ENCODE measurements around the gene KIF3C. TPM values are rescaled to one million over a fixed set of nuclear protein-coding genes. Genes with fewer than 3 reads are reported as not detected.

The KIF3C gene
- total and polyA plus RNA-seq, 2 donors from 2014 or later = 1.9 to 4.8 TPM

- intact Hi-C loops (cut with DNase I) = no loop called here
- Histone ChIP-seq H3K9me3 (ENCODE audit: control insufficient read depth in 2 of 3, insufficient read depth in 1 of 3, low read length in 3 of 3) (no peaks in the 10 kb centered on the region), H3K27ac (ENCODE audit: low read depth in 2 of 2, low read length in 2 of 2) (peak overlapping the region in 1 of 2 donors; percentile 42), H3K4me1 (ENCODE audit: control insufficient read depth in 2 of 3, insufficient read depth in 2 of 3, low read depth in 1 of 3, low read length in 3 of 3) (peaks cover 0 to 9% (median 8%) of the 10 kb centered on the region in 3 donors), H3K9ac (ENCODE audit: low read length in 3 of 3) (no peak overlapping the region), H3K4me3 (ENCODE audit: low read length in 3 of 3) (no peak overlapping the region), H3K36me3 (ENCODE audit: control insufficient read depth in 2 of 3, insufficient read depth in 3 of 3, low read length in 3 of 3) (no peaks in the 10 kb centered on the region), H3K27me3 (ENCODE audit: control insufficient read depth, insufficient read depth, low read length) (no peaks in the 10 kb centered on the region)
- no peak for TF ChIP-seq CTCF (IDR thresholded peaks at IDR 0.05; ENCODE audit: borderline replicate concordance, extremely low read depth, insufficient read depth)
- no peak for FAIRE-seq
- DNase-seq = peak in 2 of 5 donors; percentile 29 to 33
These were observed 29.9 kb upstream of the KIF3C start for GRCh38 chr2:26011990-26012856.

GRCh38 chr2:26011609-26011989 is 29.3 kb upstream of the KIF3C start:
- TF ChIP-seq CTCF (IDR thresholded peaks at IDR 0.05; ENCODE audit: borderline replicate concordance, extremely low read depth, insufficient read depth) = no peak
- H3K9me3 ChIP-seq (ENCODE audit: control insufficient read depth in 2 of 3, insufficient read depth in 1 of 3, low read length in 3 of 3) = no peaks in the 10 kb centered on the region
- H3K9ac ChIP-seq (ENCODE audit: low read length in 3 of 3) = no peak overlapping the region
- H3K36me3 ChIP-seq (ENCODE audit: control insufficient read depth in 2 of 3, insufficient read depth in 3 of 3, low read length in 3 of 3) = no peaks in the 10 kb centered on the region
- FAIRE-seq (no peak), DNase-seq (no peak)
- H3K27me3 ChIP-seq (ENCODE audit: control insufficient read depth, insufficient read depth, low read length) = no peaks in the 10 kb centered on the region
- no peak overlapping the region for H3K27ac ChIP-seq (ENCODE audit: low read depth in 2 of 2, low read length in 2 of 2)
- H3K4me1 ChIP-seq (ENCODE audit: control insufficient read depth in 2 of 3, insufficient read depth in 2 of 3, low read depth in 1 of 3, low read length in 3 of 3) = peaks cover 0 to 9% (median 8%) of the 10 kb centered on the region in 3 donors
- no peak overlapping the region for H3K4me3 ChIP-seq (ENCODE audit: low read length in 3 of 3)
- intact Hi-C loops (cut with DNase I) = no loop called here

GRCh38 chr2:26010943-26011342 is 28.6 kb upstream of the KIF3C start:
- DNase-seq (no peak), FAIRE-seq (no peak)
- no peaks in the 10 kb centered on the region for H3K36me3 ChIP-seq (ENCODE audit: control insufficient read depth in 2 of 3, insufficient read depth in 3 of 3, low read length in 3 of 3)
- no peak overlapping the region for H3K4me3 ChIP-seq (ENCODE audit: low read length in 3 of 3)
- H3K9ac ChIP-seq (ENCODE audit: low read length in 3 of 3) = no peak overlapping the region
- TF ChIP-seq CTCF (IDR thresholded peaks at IDR 0.05; ENCODE audit: borderline replicate concordance, extremely low read depth, insufficient read depth) = no peak
- no peaks in the 10 kb centered on the region for H3K27me3 ChIP-seq (ENCODE audit: control insufficient read depth, insufficient read depth, low read length)
- H3K4me1 ChIP-seq (ENCODE audit: control insufficient read depth in 2 of 3, insufficient read depth in 2 of 3, low read depth in 1 of 3, low read length in 3 of 3) = peaks cover 0 to 9% (median 8%) of the 10 kb centered on the region in 3 donors
- no peaks in the 10 kb centered on the region for H3K9me3 ChIP-seq (ENCODE audit: control insufficient read depth in 2 of 3, insufficient read depth in 1 of 3, low read length in 3 of 3)
- H3K27ac ChIP-seq (ENCODE audit: low read depth in 2 of 2, low read length in 2 of 2) = no peak overlapping the region
- intact Hi-C loops (cut with DNase I) = no loop called here

Measured in kidney (tissue), 14 donors.